GF-D8 (cell line): ENCODE measurements around the gene CFAP97D2.
A peak's percentile ranks its signal among the peaks of the same experiment; 100 is the strongest.
"Not testable (repeated sequence)": the region's sequence is repeated elsewhere in the genome, so short reads cannot be mapped to it uniquely, and the experiment has no call there.

Source experiments
- DNase-seq: peaks from one replicate; lab custom pipeline; 2025; lab: John Stamatoyannopoulos, UW

Gene CFAP97D2

GRCh38 chr13:114158869-114159666 lies 20.0 kb upstream of the CFAP97D2 start:
- DNase-seq, result not testable (repeated sequence)

- DNase-seq, result no peak
Measured at GRCh38 chr13:114161028-114161556, 18.0 kb upstream of the CFAP97D2 start.

- DNase-seq, result peak; percentile 72
Measured at GRCh38 chr13:114161644-114162532, 17.2 kb upstream of the CFAP97D2 start.

GRCh38 chr13:114162533-114162922 lies 16.5 kb upstream of the CFAP97D2 start:
- no peak for DNase-seq

- no peak for DNase-seq
Measured at GRCh38 chr13:114164053-114164452, 15.0 kb upstream of the CFAP97D2 start.

GRCh38 chr13:114164681-114165429 lies 14.2 kb upstream of the CFAP97D2 start:
- DNase-seq, result no peak

- DNase-seq, result no peak
Measured at GRCh38 chr13:114166381-114167131, 12.5 kb upstream of the CFAP97D2 start.

GRCh38 chr13:114167426-114167825 lies 11.6 kb upstream of the CFAP97D2 start:
- peak; percentile 33 for DNase-seq

GRCh38 chr13:114167885-114168284 lies 11.2 kb upstream of the CFAP97D2 start:
- DNase-seq, result no peak

GRCh38 chr13:114173272-114173671 lies 5.8 kb upstream of the CFAP97D2 start:
- DNase-seq, result no peak

- no peak for DNase-seq
Measured at GRCh38 chr13:114173745-114174144, 5.3 kb upstream of the CFAP97D2 start.

- peak; percentile 69 for DNase-seq
Measured at GRCh38 chr13:114174529-114174961, 4.5 kb upstream of the CFAP97D2 start.

- not testable (repeated sequence) for DNase-seq
Measured at GRCh38 chr13:114176359-114176902, 2.6 kb upstream of the CFAP97D2 start.

- DNase-seq, result no peak
Measured at GRCh38 chr13:114177245-114178010, 1.6 kb upstream of the CFAP97D2 start.

- DNase-seq, result no peak
Measured at GRCh38 chr13:114185182-114185971, 6.3 kb downstream of the CFAP97D2 start.

GRCh38 chr13:114194853-114195252 lies 15.8 kb downstream of the CFAP97D2 start:
- DNase-seq, result no peak

GRCh38 chr13:114196629-114197028 lies 17.6 kb downstream of the CFAP97D2 start:
- DNase-seq, result no peak

- no peak for DNase-seq
Measured at GRCh38 chr13:114198556-114198955, 19.5 kb downstream of the CFAP97D2 start.

GRCh38 chr13:114199526-114199925 lies 20.5 kb downstream of the CFAP97D2 start:
- not testable (repeated sequence) for DNase-seq
